Glomerular endothelial cell (primary cell): ENCODE measurements around the gene DMBT1. TPM values are rescaled to one million over a fixed set of nuclear protein-coding genes. Genes with fewer than 3 reads are reported as not detected.
"Not testable (repeated sequence)": the region's sequence is repeated elsewhere in the genome, so short reads cannot be mapped to it uniquely, and the experiment has no call there.

Source experiments
- DNase-seq: peaks from one replicate; pipeline ENCODE4 v3.0.0-alpha.2; 2011; ENCODE audit warnings: low read depth, low spot score; ENCODE audit errors: extremely low read depth
- total RNA-seq: library from RNA; depleted of rRNA; stranded (reverse); fragments of >200 nt; gene quantifications from 2 replicates; pipeline ENCODE4 v1.2.3, GENCODE V29; 2015

Gene DMBT1
- total RNA-seq, 1 donor from 2014 or later = 0.12 TPM

- no peak for DNase-seq
Measured at GRCh38 chr10:122576291-122576690, 15.7 kb downstream of the DMBT1 start.

GRCh38 chr10:122577311-122577885 is 16.8 kb downstream of the DMBT1 start:
- DNase-seq = no peak

GRCh38 chr10:122586070-122586469 is 25.5 kb downstream of the DMBT1 start:
- not testable (repeated sequence) for DNase-seq

GRCh38 chr10:122587098-122587760 is 26.7 kb downstream of the DMBT1 start:
- no peak for DNase-seq

GRCh38 chr10:122588381-122588780 is 27.8 kb downstream of the DMBT1 start:
- DNase-seq = no peak

- no peak for DNase-seq
Measured at GRCh38 chr10:122590153-122590552, 29.6 kb downstream of the DMBT1 start.

GRCh38 chr10:122591736-122592135 is 31.2 kb downstream of the DMBT1 start:
- no peak for DNase-seq

- no peak for DNase-seq
Measured at GRCh38 chr10:122592161-122592560, 31.6 kb downstream of the DMBT1 start.

GRCh38 chr10:122617476-122618270 is 57.1 kb downstream of the DMBT1 start:
- DNase-seq = no peak

- DNase-seq = no peak
Measured at GRCh38 chr10:122618461-122619165, 58.1 kb downstream of the DMBT1 start.

GRCh38 chr10:122620961-122621360 is 60.4 kb downstream of the DMBT1 start:
- DNase-seq = not testable (repeated sequence)

GRCh38 chr10:122624546-122624945 is 64.0 kb downstream of the DMBT1 start:
- no peak for DNase-seq

GRCh38 chr10:122630526-122630925 is 70.0 kb downstream of the DMBT1 start:
- no peak for DNase-seq

- DNase-seq = no peak
Measured at GRCh38 chr10:122632031-122632430, 71.5 kb downstream of the DMBT1 start.

- DNase-seq = no peak
Measured at GRCh38 chr10:122632576-122632975, 72.0 kb downstream of the DMBT1 start.

- no peak for DNase-seq
Measured at GRCh38 chr10:122636953-122637352, 76.4 kb downstream of the DMBT1 start.

GRCh38 chr10:122637376-122637775 is 76.8 kb downstream of the DMBT1 start:
- DNase-seq = no peak

GRCh38 chr10:122638106-122638505 is 77.6 kb downstream of the DMBT1 start:
- no peak for DNase-seq

- DNase-seq = no peak
Measured at GRCh38 chr10:122639801-122640200, 79.2 kb downstream of the DMBT1 start.

GRCh38 chr10:122640921-122641320 is 80.4 kb downstream of the DMBT1 start:
- DNase-seq = no peak
